ENCODE results near the gene MTNR1A.

- TF ChIP-seq POLR2A (IDR thresholded peaks at IDR 0.05; ENCODE audit: low read depth, low read length) (no peak), POLR2AphosphoS5 (IDR thresholded peaks at IDR 0.05; ENCODE audit: low read depth, low read length) (no peak)
These were observed 41.0 kb upstream of the MTNR1A start for GRCh38 chr4:186596346-186596745.

Measured in GM12892 (cell line).